GM12878 (cell line): ENCODE data around the gene ZFYVE21. TPM values are rescaled to one million over a fixed set of nuclear protein-coding genes. Genes with fewer than 3 reads are reported as not detected.

Experiments
- ATAC-seq: fragments of 200-7000 bp; cut with Tn5 transposase; 3 replicates; pipeline ENCODE4 v1.9.1; 2020; ENCODE audit warnings: mild to moderate bottlenecking, moderate library complexity
- BruUV-seq: library from RNA; stranded (reverse); fragments of 400-500 nt; replicated peaks from 2 replicates; lab custom pipeline; 2021; lab: Mats Ljungman, UMichigan
- CTCF ChIA-PET: fragments of 300-600 bp; sonication (Branson Sonifier 250); formaldehyde crosslinking; extraction: SDS; loops from one replicate; lab custom pipeline; 2021; ENCODE audit warnings: inconsistent platforms; lab: Yijun Ruan, JAX
- POLR2A ChIA-PET: fragments of 350-600 bp; formaldehyde crosslinking; extraction: SDS; loops from one replicate; lab custom pipeline; 2021; ENCODE audit warnings: inconsistent platforms; lab: Charles Lee
- RAD21 ChIA-PET: fragments of 300-600 bp; sonication (Branson Sonifier 250); formaldehyde crosslinking; loops from one replicate; lab custom pipeline; 2023; ENCODE audit warnings: antibody characterized with exemption; ENCODE audit not compliant: unreplicated experiment; lab: Charles Lee
- SMC1A ChIA-PET: fragments of 300-600 bp; sonication (Branson Sonifier 250); formaldehyde crosslinking; loops from one replicate; lab custom pipeline; 2023; ENCODE audit not compliant: unreplicated experiment, uncharacterized antibody; lab: Charles Lee
- DNase-seq: peaks from one replicate; pipeline ENCODE4 v3.0.0-alpha.2; 2011; ENCODE audit warnings: low read depth, low spot score
- FAIRE-seq: peaks from 3 replicates; lab custom pipeline; 2011; peaks lifted over from hg19 to GRCh38; lab: Jason Lieb, UNC
- H2AFZ ChIP-seq: 2 replicates; pipeline ENCODE4 v1.6.0; 2011; ENCODE audit warnings: low read depth, low read length, control low read depth; ENCODE audit not compliant: control insufficient read depth
- H3K27ac ChIP-seq: 2 replicates; pipeline ENCODE4 v1.5.1; 2011; ENCODE audit warnings: control low read depth; ENCODE audit not compliant: control insufficient read depth, insufficient read depth
- H3K27me3 ChIP-seq, 2 experiments: replicated peaks in 1 of 2; 2 replicates each; pipeline versions ENCODE4 v1.6.0 to v1.6.1; 2011; ENCODE audit warnings: low read length in 1 of 2; ENCODE audit not compliant: control insufficient read depth in 2 of 2, insufficient read depth in 2 of 2
- H3K36me3 ChIP-seq, 2 experiments: 2 replicates each; pipeline ENCODE4 v1.5.1; 2011; ENCODE audit warnings: low read length in 1 of 2; ENCODE audit not compliant: control insufficient read depth in 2 of 2, insufficient read depth in 2 of 2
- H3K4me1 ChIP-seq: 2 replicates; pipeline ENCODE4 v1.6.1; 2011; ENCODE audit warnings: mild to moderate bottlenecking, low read length, moderate library complexity, mixed read lengths; ENCODE audit not compliant: control insufficient read depth, insufficient read depth
- H3K4me2 ChIP-seq: 2 replicates; pipeline ENCODE4 v1.6.0; 2011; ENCODE audit warnings: control low read depth; ENCODE audit not compliant: control insufficient read depth, insufficient read depth
- H3K4me3 ChIP-seq: fragments of 200-600 bp; sonication (generic); 2 replicates; pipeline ENCODE4 v1.5.1; 2016
- H3K79me2 ChIP-seq: 2 replicates; pipeline ENCODE4 v1.6.0; 2011; ENCODE audit warnings: low read length; ENCODE audit not compliant: control insufficient read depth, insufficient read depth
- H3K9ac ChIP-seq: 2 replicates; pipeline ENCODE4 v1.8.0; 2011; ENCODE audit warnings: low read length, control low read depth, mixed read lengths; ENCODE audit not compliant: control insufficient read depth, insufficient read depth
- H3K9me3 ChIP-seq: replicated peaks from 3 replicates; pipeline ENCODE4 v1.5.1; 2011; ENCODE audit warnings: mild to moderate bottlenecking, low read length; ENCODE audit not compliant: control insufficient read depth, insufficient read depth
- H4K20me1 ChIP-seq: 2 replicates; pipeline ENCODE4 v1.6.0; 2011; ENCODE audit not compliant: control insufficient read depth, insufficient read depth
- CUX1 ChIP-seq: IDR thresholded peaks from 2 replicates; pipeline ENCODE4 v1.6.1; 2012; ENCODE audit warnings: improper control_type of control experiment, low read depth, low read length; ENCODE audit not compliant: insufficient replicate concordance
- DPF2 ChIP-seq: fragments of 450-650 bp; IDR thresholded peaks from 2 replicates; pipeline ENCODE4 v1.6.1; 2017; ENCODE audit warnings: mild to moderate bottlenecking
- LARP7 ChIP-seq: fragments of 450-650 bp; IDR thresholded peaks from 2 replicates; pipeline ENCODE4 v1.6.1; 2017; ENCODE audit warnings: mild to moderate bottlenecking
- SUZ12 ChIP-seq: fragments of 200-600 bp; sonication (generic); IDR thresholded peaks from one replicate; pipeline ENCODE4 v1.6.1; 2018; ENCODE audit warnings: antibody characterized with exemption, mild to moderate bottlenecking; ENCODE audit not compliant: unreplicated experiment
- ZBED1 ChIP-seq: IDR thresholded peaks from 2 replicates; pipeline ENCODE4 v1.6.1; 2016; ENCODE audit warnings: borderline replicate concordance
- ZNF384 ChIP-seq: IDR thresholded peaks from 2 replicates; pipeline ENCODE4 v1.6.1; 2012; ENCODE audit warnings: low read depth, mild to moderate bottlenecking, low read length, improper control_type of control experiment, borderline replicate concordance
- ZSCAN29 ChIP-seq: fragments of 450-650 bp; IDR thresholded peaks from 2 replicates; pipeline ENCODE4 v1.6.1; 2017; ENCODE audit warnings: mild to moderate bottlenecking, moderate library complexity
- WGBS: methylation state at CpG from one replicate; pipeline ENCODE4 v1.1.6; 2016; ENCODE audit warnings: low lambda C conversion rate; ENCODE audit not compliant: insufficient replicate concordance, insufficient coverage; ENCODE audit errors: missing lambda C conversion rate; 5-methylcytosine and 5-hydroxymethylcytosine counted together
- in situ Hi-C: fragments of 300-500 bp; cut with MboI; formaldehyde crosslinking; loops from 9 replicates; pipeline ENCODE4 v1.14.3; 2018; ENCODE audit warnings: mixed read lengths
- intact Hi-C: fragments of 100-400 bp; cut with micrococcal nuclease; formaldehyde crosslinking; loops from one replicate; pipeline ENCODE4 v1.14.2; 2022; ENCODE audit not compliant: unreplicated experiment
- polyA plus RNA-seq, 11 experiments: library from polyadenylated mRNA; depleted of rRNA in 4 of 11; unstranded in 6 of 11; stranded (reverse) in 5 of 11; fragments of >200 nt; fragmentation: Nextera tagmentation in 4 of 11; fragmentation: Illumina TruSeq in 1 of 11; extraction: Ambion mirVana in 4 of 11; extraction: Trizol in 1 of 11; gene quantifications; 1 replicate in 1 of 11; 2 replicates in 10 of 11; pipeline versions ENCODE4 v1.2.1 to v1.2.3, GENCODE V29; 2011 to 2016; ENCODE audit warnings: inconsistent platforms in 2 of 11, missing spikeins in 2 of 11, low read depth in 1 of 11
- total RNA-seq, 4 experiments: library from RNA; depleted of rRNA in 3 of 4; stranded (reverse); fragments of >200 nt in 3 of 4; fragmentation: Illumina TruSeq in 1 of 4; extraction: Trizol in 1 of 4; gene quantifications; 2 replicates each; pipeline versions ENCODE4 v1.2.1 to v1.2.3, GENCODE V29; 2013 to 2021

The ZFYVE21 gene
- total and polyA plus RNA-seq, 10 of the 15 experiments (the other 5 are each of a cell fraction or from before 2014, with no cell fraction given), result 0.79 to 21.7 (median 13.8) TPM

GRCh38 chr14:103705504-103706284, 9.9 kb upstream of the ZFYVE21 start:
- SMC1A ChIA-PET, result no interaction called here
- intact Hi-C loops (no loop called here), in situ Hi-C loops (no loop called here)
- Histone ChIP-seq H4K20me1 (no peaks in the 10 kb centered on the region), H3K36me3 (peaks cover 8 to 37% of the 10 kb centered on the region in 2 experiments; a peak in 3 of 4 replicates), H2AFZ (no peak overlapping the region), H3K27me3 (no peaks in the 10 kb centered on the region), H3K4me2 (no peak overlapping the region), H3K9me3 (no peaks in the 10 kb centered on the region), H3K27ac (no peak overlapping the region), H3K79me2 (no peaks in the 10 kb centered on the region), H3K9ac (no peak overlapping the region), H3K4me3 (no peak overlapping the region), H3K4me1 (no peaks in the 10 kb centered on the region)
- no peak for ATAC-seq
- FAIRE-seq, result no peak
- no TSS peak for BruUV-seq
- DNase-seq, result no peak
- RAD21 ChIA-PET, result no interaction called here
- CTCF ChIA-PET, result interaction anchor here (1.3 kb wide), 1 partner anchor 26 kb away, joined by 3 read pairs; no protein-coding TSS in a partner anchor
- POLR2A ChIA-PET, result no interaction called here
- no peak for TF ChIP-seq SUZ12
- no peak for TF ChIP-seq DPF2
- TF ChIP-seq CUX1, result no peak
- TF ChIP-seq ZBED1, result no peak
- no peak for TF ChIP-seq LARP7
- TF ChIP-seq ZNF384, result no peak
- TF ChIP-seq ZSCAN29, result no peak
- 89% methylated on average over 28 of the region's 28 CpGs for WGBS
